ENCODE results near the gene FBXO24.
"Not testable (repeated sequence)": the region's sequence is repeated elsewhere in the genome, so short reads cannot be mapped to it uniquely, and the experiment has no call there.

The FBXO24 gene

GRCh38 chr7:100559127-100559526 lies 27.0 kb upstream of the FBXO24 start:
- DNase-seq (ENCODE audit: low read depth in 2 of 2) = no peak

GRCh38 chr7:100561491-100562194 lies 24.5 kb upstream of the FBXO24 start:
- DNase-seq (ENCODE audit: low read depth in 2 of 2) = no peak

- no peak for DNase-seq (ENCODE audit: low read depth in 2 of 2)
Measured at GRCh38 chr7:100562195-100563099, 23.7 kb upstream of the FBXO24 start.

DNA sequence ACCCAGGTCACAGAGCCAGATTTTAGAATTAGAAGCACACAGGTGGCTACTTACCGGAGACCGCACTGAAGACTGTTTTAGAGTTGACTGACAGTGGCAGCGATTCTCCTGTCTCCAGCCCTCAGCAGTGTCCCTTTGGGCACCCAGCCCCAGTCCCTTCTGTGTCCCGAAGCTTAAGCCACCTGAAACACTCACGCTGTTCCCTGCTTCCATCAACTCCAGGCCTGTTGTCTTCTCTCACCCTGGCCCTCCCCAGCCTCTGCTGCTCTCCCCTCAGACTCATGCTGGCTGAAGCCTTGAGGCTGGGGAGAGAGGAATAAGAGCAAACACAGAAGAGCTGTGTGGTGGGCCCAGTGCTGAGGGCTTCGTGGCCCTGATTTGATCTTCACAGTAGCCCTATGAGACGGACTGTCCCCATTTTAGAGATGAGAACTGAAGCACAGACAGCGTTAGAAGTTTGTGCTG lies 23.0 kb upstream of the FBXO24 start:
- DNase-seq (ENCODE audit: low read depth in 2 of 2) = no peak

- DNase-seq (ENCODE audit: low read depth in 2 of 2) = peak; percentile 59 to 61
Measured at GRCh38 chr7:100563809-100564400, 22.2 kb upstream of the FBXO24 start.

- DNase-seq (ENCODE audit: low read depth in 2 of 2) = not testable (repeated sequence)
Measured at GRCh38 chr7:100564405-100564804, 21.7 kb upstream of the FBXO24 start.

GRCh38 chr7:100565133-100565571 lies 21.0 kb upstream of the FBXO24 start:
- no peak for DNase-seq (ENCODE audit: low read depth in 2 of 2)

- no peak for DNase-seq (ENCODE audit: low read depth in 2 of 2)
Measured at GRCh38 chr7:100566018-100566531, 20.1 kb upstream of the FBXO24 start.

DNA sequence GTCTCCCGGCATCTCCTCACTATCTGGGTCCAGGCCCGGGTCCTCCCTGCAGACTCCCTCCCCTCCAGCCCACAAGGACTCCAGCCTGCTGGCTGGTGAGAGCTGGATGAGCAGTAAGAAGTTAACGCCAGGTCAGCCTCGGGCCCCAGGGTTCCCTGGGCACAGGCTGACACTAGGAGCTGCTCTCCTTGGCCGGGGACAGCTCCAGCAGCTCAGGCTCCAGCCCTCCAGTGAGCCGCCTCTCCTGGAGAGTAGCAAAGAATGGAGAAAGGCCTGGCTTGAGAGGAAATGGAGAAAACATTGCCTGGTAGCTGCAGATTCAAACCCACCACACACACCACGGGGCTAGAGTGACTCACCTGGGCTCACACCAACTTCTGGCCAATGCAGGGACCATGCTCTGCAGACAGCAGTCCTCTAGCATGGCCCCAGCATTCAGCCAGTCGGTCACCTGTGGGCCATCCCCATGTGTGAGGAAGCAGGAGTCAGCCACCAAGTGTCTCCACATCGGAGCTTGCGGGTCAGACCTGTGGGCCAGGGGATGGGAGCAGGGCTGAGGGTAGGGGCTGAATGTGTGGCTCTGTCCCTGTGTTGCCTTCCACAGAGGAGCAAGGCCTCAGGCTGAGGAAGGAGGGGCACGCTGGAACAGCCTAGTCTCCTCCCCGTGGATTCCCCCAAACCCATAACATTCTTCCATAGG lies 18.9 kb upstream of the FBXO24 start:
- no peak for DNase-seq (ENCODE audit: low read depth in 2 of 2)

DNA sequence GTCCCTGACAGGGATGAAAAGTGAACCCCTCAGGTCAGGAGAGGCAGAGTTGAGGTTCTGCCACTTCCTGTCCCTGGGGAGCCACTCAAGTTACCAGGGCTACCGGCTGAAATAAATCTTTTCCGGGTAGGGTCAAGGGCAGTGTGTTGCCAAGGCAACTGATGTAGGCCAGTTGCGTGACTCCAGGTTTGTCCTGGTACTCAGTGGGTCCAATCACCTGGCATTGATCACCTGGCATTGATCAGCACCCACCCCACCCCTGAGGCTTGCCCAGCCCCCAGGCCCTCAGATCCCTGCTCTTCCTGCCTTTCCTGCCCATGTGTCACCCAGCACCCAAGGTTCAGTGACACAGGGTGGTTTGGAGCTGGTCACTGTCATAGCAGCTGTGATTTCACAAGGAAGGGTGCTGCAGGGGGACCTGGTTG lies 18.4 kb upstream of the FBXO24 start:
- no peak for DNase-seq (ENCODE audit: low read depth in 2 of 2)

GRCh38 chr7:100568176-100568895 lies 17.8 kb upstream of the FBXO24 start:
- no peak for DNase-seq (ENCODE audit: low read depth in 2 of 2)

DNA sequence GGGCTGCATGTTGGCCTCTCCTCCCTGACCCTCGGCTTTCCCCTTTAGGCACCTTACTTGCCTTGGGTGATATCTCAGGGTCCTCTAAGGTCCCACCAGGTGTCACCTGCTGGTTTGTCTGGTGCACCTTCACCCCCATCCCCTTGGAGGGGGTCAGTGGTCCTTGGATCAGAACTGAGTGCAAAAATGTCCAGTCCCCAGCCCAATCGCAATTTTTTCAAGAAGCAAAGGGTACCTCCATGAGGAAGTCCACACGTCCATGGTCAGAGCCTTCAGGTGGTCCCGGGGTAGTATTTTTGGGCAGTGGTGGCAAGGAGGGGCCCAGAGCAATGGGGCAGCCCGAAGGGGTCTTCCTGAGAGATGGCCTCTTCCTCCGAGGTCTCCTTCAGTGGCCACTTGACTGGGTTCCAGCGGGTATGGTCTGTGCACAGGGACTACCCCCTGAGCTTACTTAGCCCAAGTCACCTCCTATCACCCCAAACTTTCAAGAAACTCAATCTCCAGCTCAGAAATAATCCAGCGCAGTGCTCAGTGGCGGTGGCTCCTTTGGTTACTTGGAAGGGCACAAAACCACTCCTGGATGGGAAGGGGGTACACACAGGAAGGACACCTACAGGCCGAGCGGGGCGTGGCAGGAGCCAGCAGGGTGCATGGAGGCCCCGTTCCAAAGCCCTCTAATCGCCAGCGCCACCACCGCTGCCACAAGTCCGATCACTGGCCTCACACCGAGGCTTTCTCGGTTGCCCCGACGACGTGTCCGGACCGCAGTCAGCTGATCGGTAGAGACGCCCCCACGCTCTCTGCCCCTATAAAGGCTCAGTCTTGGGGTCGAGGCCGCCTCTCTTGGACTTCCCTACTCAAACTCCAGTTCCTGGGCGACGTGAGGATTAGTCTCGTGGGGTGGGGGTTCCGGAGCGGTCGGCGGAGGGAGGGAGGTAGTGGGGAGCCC lies 17.0 kb upstream of the FBXO24 start:
- peak; percentile 39 to 45 for DNase-seq (ENCODE audit: low read depth in 2 of 2)

DNA sequence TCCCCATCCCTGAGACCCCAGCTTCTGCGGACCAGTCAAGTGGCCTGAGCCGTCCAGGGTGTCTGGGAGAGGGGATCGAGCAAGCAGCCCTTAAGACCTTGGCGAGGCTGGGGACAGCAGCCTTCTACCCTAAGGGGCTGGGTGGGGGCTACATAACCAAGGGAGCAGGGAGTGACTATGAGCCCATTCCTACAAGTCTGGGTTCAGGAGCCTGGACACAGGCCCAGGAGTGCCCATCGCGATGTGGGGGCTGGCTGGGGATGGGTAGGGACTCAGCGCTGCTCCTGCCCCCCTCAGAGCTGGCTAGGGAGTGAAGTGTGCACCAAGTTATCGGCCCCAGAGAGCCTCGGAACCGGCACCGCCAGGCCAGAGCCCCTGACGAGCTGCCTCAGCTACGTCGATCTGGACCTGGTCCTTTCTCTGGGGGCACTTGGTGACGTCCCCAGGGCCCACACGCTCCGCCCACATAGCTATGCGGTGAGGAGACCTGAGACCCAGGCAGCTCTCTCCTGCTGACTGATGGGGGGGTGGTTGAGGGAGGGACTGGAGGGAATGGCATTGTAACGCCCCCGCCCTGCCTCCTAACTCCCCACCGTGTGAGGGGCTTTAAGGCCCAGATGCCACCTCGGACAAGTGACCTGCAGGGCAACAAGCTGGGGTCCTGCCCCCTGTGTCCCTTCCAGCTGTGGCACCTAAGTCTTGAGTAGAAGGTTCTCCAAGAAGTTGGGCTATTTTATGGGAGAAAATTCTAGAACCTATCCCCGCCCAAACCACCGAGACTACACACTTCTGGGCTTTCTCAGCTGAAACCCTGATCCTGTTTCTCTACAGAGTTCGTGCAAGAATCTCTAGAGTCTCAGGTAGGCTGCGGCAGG lies 14.9 kb upstream of the FBXO24 start:
- no peak for DNase-seq (ENCODE audit: low read depth in 2 of 2)

- DNase-seq (ENCODE audit: low read depth in 2 of 2) = no peak
Measured at GRCh38 chr7:100571829-100572116, 14.4 kb upstream of the FBXO24 start.

DNA sequence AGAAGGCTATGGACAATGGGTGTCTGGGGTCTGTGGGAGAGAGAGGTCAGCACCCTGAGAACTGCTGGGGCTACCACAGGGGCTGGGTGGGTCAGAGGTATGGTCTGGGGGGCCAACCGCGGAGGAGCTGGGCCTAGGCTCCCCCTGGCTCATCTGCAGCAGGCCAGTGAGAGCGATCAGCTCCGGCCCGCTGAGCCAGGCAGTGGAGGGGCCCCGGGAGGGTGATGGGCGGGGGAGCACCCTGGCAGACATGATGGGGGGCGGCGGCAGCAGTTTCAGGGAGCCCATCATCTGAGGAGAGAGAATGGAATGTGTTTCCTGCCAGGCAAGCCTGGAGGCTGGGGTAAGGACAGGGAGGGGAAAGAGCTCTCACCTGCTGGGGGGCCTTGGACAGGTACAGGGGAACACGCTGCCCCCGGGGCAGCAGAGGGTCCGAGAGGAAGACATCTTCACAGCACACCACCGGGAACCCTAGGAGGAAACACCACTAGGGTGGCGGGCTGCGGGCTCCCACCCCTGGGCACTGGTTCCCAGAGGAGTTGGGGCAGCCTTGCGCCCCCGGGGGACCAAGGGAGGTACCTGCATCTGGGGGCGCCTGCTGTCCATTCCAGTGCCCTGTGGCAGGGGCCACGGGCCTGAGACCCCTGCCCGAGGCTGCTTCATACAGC lies 13.7 kb upstream of the FBXO24 start:
- DNase-seq (ENCODE audit: low read depth in 2 of 2) = no peak

DNA sequence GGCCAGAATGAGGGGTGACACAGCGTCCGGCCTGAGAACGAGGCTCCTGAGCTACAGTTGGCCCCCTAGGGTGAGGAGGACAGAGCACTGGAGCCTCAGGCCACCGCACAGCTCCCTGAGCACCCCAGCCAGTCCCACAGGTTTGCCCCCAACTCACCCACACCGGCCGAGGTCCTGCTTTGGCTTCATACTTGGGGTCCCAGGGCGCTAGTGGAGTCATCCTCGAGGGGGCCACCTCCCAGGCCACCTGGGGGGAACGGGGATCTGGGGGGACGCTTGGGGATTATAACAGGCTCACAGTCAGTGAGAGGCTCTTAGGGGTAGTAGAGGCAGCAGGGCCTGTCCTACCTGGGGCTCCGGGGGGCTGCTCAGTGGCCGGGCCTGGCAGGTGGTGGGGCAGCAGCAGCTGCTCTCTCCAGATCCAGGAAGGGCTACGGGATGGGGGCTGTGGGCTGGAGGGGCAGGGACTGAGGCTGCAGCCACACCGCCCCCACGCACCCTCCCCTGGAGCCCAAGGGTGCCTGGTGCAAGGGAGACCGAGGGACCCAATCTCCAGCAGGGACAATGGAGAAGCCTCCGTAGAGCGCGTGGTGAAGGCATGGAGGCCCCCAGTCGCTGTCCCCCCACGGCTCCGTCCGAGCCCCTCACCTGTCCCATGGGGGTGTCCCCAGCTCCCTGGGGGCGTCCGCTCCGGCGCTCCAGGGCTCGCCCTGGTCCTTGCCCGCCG lies 13.0 kb upstream of the FBXO24 start:
- no peak for DNase-seq (ENCODE audit: low read depth in 2 of 2)

DNA sequence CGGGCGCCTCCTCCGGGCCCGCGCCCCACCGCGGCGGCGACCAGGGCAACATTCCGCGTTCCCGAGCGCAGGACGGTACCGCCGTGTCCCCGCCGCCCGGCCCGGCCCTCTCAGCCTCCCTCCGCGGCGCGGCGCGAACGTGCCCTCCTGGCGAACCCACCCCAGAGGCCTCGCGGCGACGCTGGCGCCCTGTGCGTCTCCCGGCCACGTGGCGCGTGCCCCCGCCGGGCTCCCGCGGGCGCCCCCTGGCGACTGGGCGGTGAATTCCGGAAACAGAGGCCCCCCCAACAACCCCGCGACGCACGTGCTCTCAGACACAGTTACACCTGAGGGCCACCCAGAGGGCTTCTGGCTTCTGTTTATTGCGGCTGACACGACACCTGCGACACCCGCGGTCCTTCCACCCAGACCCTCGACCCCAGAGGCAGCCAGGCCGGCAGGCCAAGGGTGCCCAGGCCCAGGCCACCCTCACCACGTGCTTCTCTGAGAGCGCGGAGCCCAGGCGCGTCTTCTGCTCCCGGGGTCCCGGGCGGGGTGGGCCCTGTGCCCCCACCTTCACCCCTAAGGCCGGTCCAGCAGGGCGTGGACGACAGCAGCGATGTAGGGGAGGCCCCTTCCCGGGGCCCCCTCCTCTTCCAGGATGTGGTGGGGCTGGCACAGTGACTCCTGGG lies 12.3 kb upstream of the FBXO24 start, which contains the start of gene SAP25:
SAP25 (minus strand) TSS at position 210 of the 671 bp plus-strand sequence; CDS start at position 52, 158 bp downstream.
- DNase-seq (ENCODE audit: low read depth in 2 of 2) = no peak

Data from stimulated activated CD8-positive, alpha-beta memory T cell treated with anti-CD3 and anti-CD28 coated beads, Interleukin-15, amount 100 ng/mL, for 48 hours (primary cell).